ENCODE results near the gene ATP6V0E1.
"Not testable (repeated sequence)": the region's sequence is repeated elsewhere in the genome, so short reads cannot be mapped to it uniquely, and the experiment has no call there.

The ATP6V0E1 gene

GRCh38 chr5:173075970-173076369, 92.4 kb downstream of the ATP6V0E1 start:
- no peak for DNase-seq (ENCODE audit: low spot score)

GRCh38 chr5:173076471-173076870, 92.9 kb downstream of the ATP6V0E1 start:
- not testable (repeated sequence) for DNase-seq (ENCODE audit: low spot score)

GRCh38 chr5:173078878-173079277, 95.3 kb downstream of the ATP6V0E1 start:
- DNase-seq (ENCODE audit: low spot score): no peak

All from hematopoietic multipotent progenitor cell treated with erythropoietin and hydrocortisone succinate and interleukin-3 and kit ligand, for 17 days (in vitro differentiated cells).